HG03432 (cell line): ENCODE results near the gene RAB7B.

Experiments used
- ATAC-seq: cut with Tn5 transposase; IDR thresholded peaks from one replicate; pipeline ENCODE4 v1.9.1; 2021; ENCODE audit warnings: mild to moderate bottlenecking, moderate library complexity; ENCODE audit not compliant: unreplicated experiment

Gene RAB7B

GRCh38 chr1:205976036-205976435 is 27.2 kb downstream of the RAB7B start:
- no peak for ATAC-seq

GRCh38 chr1:205975387-205975998 is 27.7 kb downstream of the RAB7B start:
- no peak for ATAC-seq

GRCh38 chr1:205974712-205975111 is 28.5 kb downstream of the RAB7B start:
- ATAC-seq, result no peak

DNA sequence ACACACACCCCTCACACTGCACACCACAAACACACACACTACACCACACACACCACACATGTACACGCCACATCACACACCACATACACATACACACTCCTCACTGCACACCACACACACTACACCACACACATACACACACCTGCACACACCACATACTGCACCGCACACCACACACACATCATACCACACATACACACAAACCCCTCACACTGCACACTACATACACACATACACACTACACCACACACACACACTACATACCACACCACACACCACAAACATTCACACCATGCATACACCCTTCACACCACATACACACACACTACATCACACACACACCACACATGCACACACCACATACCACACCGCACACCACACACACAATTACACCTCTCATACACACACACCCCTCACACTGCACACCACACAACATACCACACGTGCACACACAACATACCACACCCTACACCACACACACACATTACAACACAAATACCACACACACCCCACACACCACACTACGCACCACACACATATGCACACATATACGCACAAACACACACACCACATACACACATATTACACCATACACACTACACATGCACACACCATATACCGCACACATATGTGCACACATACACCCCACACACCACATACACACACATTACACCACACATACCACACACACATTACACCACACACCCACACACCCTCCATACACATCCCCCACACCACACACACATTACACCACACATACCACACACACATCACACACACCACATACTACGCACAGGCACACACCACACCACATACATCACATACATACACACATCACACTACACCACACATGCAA is 29.6 kb downstream of the RAB7B start:
- ATAC-seq, result no peak

DNA sequence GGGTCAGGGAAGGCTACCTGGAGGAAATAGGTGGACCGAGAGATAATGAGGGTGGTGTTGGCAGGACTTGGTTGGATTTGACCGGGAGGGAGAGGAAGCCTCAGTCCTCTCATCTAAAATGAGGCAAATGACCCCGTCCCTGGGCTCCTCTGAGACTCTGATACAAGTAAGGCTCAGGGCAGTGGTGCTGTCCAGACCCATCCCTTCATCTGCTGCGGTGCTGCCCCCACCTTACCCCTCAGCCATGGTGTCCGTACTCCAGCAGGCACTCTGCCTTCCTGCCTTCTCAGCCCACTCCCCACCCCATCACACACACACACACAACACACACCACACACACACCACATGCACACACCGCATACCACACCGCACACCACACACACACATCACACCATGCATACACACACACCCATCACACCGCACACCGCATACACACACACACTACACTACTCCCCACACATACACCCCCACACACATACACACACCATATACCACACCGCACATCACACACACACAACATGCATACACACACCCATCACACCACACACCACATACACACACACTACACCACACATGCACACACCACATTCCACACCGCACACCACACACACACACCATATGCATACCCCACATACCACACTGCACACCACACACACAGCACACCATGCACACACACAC is 30.6 kb downstream of the RAB7B start:
- no peak for ATAC-seq

DNA sequence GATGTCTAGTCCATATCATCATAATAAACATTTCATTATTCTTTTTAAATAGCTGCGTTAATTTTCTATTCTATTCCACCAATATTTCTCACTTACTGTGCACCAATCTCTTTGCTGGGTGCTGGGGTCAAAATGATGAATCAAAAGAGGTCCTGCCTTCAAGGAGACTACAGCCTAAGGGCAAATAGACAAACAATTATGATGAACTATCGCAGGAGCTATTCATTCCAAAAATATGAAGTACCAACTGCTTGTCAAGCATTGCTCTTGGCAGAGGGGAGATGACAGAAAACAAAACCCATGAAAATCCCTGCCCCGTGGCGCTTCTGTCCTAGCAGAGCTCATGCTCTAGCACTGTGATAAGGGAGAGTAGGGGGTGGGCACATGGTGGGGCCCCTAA is 31.1 kb downstream of the RAB7B start:
- no peak for ATAC-seq

DNA sequence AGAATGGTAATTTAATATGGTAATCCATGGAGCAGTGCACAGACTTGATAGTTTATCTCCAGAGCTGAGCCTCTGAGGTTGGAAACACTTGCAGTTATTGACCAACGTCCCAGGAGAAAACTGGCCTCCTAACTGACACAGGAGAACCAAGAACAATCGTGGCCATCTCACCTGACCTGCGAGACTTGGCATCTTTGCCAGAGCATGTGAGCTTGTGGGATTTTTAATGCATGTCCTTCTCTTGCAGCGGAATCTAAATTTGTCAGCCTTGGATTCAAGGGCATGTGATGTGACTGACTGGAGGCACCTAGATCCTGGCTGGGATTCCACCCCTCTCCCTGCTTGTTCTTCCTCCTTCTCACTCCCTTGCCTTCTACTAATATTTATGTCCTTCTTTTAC is 32.1 kb downstream of the RAB7B start:
- no peak for ATAC-seq

GRCh38 chr1:205970486-205970885 is 32.7 kb downstream of the RAB7B start:
- ATAC-seq, result no peak

DNA sequence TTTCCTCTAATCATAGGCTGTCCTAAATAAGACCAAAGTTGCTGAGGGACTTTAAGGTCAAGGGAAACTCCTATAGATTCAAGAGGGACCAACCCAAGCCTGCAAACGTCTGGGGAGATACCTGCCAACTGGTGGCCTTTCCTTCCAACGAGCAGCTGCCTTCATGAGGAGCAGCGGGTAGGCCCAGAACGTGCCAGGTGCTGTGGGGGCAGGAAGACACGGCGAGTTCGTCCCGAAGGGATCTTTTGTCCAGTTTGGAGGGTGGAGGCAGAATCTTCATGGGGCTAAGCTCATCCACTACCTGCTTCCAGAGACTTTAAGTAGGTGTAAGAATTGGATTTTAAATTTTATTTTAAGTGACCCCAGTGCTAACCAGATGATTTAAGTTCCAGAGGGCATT is 34.0 kb downstream of the RAB7B start:
- no peak for ATAC-seq

DNA sequence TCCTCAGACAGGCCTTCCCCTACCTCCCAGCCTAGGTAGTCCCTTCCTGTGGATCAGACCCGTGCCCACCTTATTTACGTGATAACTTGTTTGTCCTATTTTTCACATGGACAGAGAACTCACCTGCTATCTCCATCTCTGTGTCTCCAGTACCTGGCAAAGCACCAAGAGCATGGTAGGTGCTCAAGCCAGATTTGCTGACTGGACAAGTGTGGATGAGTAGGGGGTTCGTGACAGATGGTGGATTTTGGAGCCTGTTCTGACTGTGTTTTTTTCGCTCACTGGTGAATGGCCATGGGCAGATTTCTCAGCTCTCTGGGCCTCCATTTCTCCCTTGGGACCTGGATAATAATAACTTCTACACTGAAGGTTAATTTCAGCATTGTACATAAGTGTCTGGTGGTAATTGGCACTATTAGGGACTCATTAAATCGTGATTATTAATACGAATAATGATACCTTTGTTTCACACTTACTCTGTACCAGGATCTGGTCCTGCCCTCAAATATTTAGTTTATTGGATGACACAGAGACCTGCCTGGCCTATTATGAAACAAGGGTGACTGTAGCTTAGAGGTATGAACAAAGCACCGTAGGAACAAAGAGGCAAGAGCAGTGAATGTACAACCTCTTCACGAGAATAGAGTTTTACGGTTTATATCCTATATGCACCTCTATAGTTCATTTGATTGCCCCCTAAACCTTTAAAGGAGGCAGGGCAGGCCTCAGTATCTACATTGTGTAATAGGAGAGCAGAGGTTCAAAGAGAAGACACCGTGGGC is 35.5 kb downstream of the RAB7B start:
- ATAC-seq, result no peak

DNA sequence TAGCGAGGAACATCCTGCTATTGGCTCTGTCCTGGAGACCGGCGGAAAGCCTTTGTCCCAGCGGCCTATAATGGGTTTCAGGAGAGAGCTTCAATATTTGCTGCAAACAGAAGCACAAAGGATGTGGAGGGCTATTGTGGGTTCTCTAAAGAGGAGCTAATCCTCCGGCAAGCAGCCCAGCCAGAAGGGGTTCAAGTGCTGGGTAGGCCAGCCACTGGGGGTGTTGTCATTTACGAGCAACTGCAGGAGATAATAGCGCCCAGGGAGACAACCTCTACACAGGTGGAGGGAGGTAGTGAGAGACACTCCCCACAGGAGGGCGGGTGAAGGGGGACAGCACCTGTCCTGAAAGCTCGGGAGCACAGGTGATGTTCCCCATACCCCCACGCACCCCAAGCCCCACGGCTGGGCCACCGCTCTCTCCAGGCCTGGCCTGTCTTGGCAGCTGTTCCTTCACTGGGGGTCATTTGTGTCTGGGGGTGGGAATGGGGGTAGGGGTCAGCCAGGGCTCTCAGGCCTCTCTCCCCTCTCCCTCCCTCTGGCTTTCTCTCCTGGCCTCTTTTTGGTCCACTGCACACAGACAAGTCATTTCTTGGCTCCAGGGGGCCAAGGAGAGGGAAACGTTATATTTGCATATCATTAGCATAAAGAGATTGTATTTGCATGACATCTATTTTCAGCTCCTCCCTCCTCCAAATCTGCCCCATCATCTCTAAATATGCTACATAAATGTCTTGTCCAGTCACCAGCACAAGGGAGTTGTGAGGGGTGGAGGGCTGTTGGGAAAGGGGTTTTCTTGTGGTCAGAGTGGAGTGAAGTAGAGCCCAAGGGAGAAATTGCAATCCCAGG is 37.9 kb downstream of the RAB7B start:
- no peak for ATAC-seq

DNA sequence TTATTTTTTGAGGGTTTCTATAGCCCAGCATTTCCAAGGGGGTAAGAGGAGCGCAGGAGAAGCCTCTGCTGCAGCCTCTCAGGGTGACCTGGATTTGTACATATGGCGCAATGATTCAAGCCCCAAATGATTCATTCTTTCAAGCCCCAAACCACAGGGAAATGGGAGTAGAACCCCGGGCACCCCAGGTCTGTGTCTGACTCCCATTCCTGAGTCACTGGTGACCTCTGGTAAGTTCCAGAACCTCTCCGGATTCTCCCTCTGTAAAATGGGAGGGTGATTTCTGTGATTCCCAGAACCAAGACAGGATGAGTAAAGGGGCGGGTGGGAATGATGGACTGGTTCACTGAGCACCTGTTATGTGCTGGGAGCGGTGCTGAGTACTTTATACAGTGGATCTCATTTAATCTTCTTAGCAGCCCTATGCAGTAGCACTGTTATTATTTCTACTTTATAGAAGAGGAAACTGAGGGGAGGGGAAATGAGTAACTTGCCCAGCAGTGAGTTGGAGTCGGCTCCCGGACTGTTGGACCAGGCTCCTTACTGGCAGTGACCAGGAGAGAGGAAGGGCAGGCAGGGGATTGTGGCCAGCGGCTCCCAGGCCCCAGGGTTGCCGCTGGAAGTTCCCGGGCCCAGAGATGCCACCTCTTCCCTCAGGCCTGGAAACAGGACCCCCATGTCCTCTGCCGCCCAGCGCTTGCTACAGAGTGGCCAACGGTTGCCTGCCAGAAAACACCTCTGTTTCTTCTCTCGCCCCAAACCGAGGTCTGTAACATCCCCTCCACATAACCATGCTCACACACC is 39.6 kb downstream of the RAB7B start:
- ATAC-seq, result no peak

- no peak for ATAC-seq
Measured at GRCh38 chr1:205962821-205963221, 40.4 kb downstream of the RAB7B start.

DNA sequence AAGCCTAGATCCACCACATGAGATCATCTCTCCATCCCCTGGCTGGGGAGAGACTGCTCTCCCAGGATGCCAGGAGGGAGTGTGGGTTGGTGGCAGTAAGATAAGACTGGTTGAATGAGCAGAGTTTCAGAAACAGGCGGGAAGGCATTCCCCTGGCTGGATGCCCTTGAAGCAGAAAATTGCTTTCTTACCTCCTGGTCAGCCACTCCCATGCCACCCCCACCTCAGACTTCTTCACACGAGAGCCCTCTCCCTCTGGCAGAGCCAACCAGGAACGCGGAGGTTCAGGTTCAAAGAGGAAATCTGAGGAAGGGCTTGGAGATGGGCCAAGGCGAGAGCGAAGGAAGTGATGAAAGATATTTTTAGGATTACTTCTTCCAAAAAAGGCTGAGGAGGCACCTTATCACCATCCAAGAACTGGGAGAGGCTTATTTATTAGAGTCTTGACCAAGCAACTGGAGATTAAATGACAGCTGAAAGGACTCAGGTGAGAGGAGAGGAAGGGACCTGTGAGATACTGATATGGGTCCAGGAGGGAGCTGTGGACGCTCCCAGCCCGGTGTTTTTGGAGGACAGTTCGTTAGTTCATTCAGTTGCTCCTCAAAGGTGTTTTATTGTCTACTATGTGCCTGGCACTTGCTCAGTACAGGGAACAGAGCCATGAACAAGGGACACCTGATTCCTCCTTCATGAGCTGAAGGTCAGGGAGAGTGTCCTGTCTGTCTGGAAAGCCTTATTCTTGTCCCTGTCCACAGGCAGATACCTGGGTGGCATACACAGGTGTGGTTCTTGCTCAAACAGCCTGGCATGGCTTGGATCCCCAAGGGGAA is 41.0 kb downstream of the RAB7B start:
- ATAC-seq, result no peak

DNA sequence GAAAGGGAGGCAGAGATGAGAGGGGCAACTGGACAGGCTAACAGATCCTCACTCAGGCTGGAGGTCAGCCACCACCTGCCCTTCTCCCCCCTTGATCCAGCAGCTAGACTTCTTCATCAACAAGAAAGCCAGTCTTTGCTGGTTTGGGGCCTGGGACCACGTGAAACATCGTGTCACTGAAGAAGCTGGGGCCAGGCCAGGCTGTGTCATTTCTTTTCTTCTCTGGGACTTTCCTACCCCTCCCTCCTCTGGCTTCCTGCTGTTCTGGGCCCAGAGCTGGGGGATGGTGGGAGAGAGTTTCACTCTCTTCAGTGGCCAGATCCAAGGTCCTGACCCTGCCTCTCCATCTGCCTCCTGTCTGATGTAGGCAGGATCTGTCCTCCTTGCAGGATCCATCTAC is 41.8 kb downstream of the RAB7B start:
- peak; percentile 58 for ATAC-seq

- ATAC-seq, result no peak
Measured at GRCh38 chr1:205959789-205960188, 43.4 kb downstream of the RAB7B start.

- ATAC-seq, result no peak
Measured at GRCh38 chr1:205955499-205955898, 47.7 kb downstream of the RAB7B start.

DNA sequence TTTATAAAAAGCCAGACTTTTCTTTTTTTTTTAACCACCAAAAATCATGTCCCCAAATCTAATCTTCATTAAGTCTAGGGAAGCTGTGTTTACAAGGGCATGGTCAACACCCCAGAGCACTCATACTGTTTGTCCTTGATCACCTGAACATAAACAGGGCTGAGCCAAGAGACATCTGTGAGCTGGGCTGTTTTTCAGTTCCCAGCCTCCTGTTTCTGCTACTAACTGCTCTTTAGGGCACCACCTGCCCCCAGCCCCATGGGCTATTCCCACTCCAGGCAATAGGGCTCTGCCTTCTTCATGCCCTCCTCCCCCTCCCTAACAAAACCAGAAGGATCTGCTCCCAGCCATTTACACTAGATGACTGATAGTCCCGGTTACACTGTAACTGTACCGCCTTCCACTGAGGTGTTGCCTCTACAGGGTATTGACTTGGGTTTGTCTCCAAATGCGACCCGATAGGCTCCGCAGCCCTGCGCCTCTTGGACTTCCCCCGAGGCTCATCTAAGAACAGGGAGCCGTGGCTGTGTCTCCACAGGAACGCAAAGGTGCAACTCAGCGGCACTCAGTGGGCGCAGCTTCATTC is 48.3 kb downstream of the RAB7B start:
- no peak for ATAC-seq
